Lower lobe of right lung (tissue), 2 donors: Measurements from ENCODE around the gene RABEPK. TPM values are rescaled to one million over a fixed set of nuclear protein-coding genes. Genes with fewer than 3 reads are reported as not detected.

Experiments used
- ATAC-seq, 2 donors: fragments of 200-7000 bp; cut with Tn5 transposase; one replicate each; pipeline ENCODE4 v1.9.1; 2020 to 2022; ENCODE audit warnings: mild to moderate bottlenecking in 2 of 2, moderate library complexity in 2 of 2
- DNase-seq: peaks from one replicate; pipeline ENCODE4 v3.0.0-alpha.2; 2020
- H3K27ac ChIP-seq: fragments of 200-600 bp; one replicate; pipeline ENCODE4 v1.8.0; 2022
- H3K27me3 ChIP-seq: fragments of 200-600 bp; one replicate; pipeline ENCODE4 v1.8.0; 2022; ENCODE audit warnings: low read depth
- H3K36me3 ChIP-seq: fragments of 200-600 bp; one replicate; pipeline ENCODE4 v1.8.0; 2022; ENCODE audit warnings: mild to moderate bottlenecking
- H3K4me1 ChIP-seq: fragments of 200-600 bp; one replicate; pipeline ENCODE4 v1.8.0; 2022
- H3K4me3 ChIP-seq: fragments of 200-600 bp; one replicate; pipeline ENCODE4 v1.8.0; 2022; ENCODE audit warnings: mild to moderate bottlenecking
- H3K9me3 ChIP-seq: fragments of 200-600 bp; one replicate; pipeline ENCODE4 v1.8.0; 2022
- CTCF ChIP-seq: fragments of 200-600 bp; IDR thresholded peaks from one replicate; pipeline ENCODE4 v1.8.0; 2022; ENCODE audit warnings: antibody characterized with exemption, mild to moderate bottlenecking
- intact Hi-C: fragments of 100-400 bp; cut with DNase I; formaldehyde crosslinking; loops from one replicate; pipeline ENCODE4 v1.11.0; 2022
- total RNA-seq: library from RNA; stranded (reverse); fragmentation: NEBNext Ultra II Directional; extraction: Animal tissue kit (Norgen Biotek cat#: 25700); gene quantifications from one replicate; pipeline ENCODE4 v1.2.1, GENCODE V29; 2021
- donor health status: DM: no; HTN: yes; CAD: no; lungs with severe emphysema.

The RABEPK gene
- total RNA-seq, 1 donor from 2014 or later: 12.3 TPM

DNA sequence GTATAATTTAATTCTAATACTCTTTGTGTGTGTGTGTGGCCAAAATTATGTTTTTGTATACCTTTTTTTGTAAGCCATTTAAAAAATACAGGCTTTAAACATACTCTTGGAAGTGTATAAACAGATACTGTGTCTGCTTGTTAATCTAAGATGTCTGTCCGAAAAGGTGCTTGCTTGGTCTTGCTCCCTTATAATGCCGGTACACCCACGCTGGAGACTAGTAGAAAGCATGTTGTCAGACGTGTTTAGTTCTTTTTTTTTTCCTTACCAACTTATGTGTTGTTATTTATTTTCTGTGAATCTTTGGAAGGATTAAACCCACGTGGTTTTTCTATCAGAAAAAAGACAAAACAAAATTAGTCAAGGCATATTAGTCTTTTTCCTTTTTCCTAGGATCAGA lies 70.7 kb downstream of the RABEPK start:
- TF ChIP-seq CTCF: no peak

GRCh38 chr9:125272697-125273096 lies 72.4 kb downstream of the RABEPK start:
- H3K4me1 ChIP-seq: peaks cover 41% of the 10 kb centered on the region
- peak; percentile 66 to 73 for ATAC-seq
- no peaks in the 10 kb centered on the region for H3K27me3 ChIP-seq
- no peak for TF ChIP-seq CTCF
- intact Hi-C loops: no loop called here
- H3K36me3 ChIP-seq: peaks cover 7% of the 10 kb centered on the region
- H3K9me3 ChIP-seq: no peaks in the 10 kb centered on the region
- no peak overlapping the region for H3K4me3 ChIP-seq
- DNase-seq: no peak
- peak overlapping the region; percentile 28 for H3K27ac ChIP-seq

More for the DNA sequence above, 70.7 kb downstream of the RABEPK start:
- Histone ChIP-seq H3K36me3 (peaks cover 20% of the 10 kb centered on the region), H3K27me3 (no peaks in the 10 kb centered on the region), H3K4me1 (peaks cover 41% of the 10 kb centered on the region), H3K27ac (no peak overlapping the region), H3K4me3 (no peak overlapping the region), H3K9me3 (no peaks in the 10 kb centered on the region)
- intact Hi-C loops: no loop called here
- DNase-seq (no peak), ATAC-seq (no peak)

DNA sequence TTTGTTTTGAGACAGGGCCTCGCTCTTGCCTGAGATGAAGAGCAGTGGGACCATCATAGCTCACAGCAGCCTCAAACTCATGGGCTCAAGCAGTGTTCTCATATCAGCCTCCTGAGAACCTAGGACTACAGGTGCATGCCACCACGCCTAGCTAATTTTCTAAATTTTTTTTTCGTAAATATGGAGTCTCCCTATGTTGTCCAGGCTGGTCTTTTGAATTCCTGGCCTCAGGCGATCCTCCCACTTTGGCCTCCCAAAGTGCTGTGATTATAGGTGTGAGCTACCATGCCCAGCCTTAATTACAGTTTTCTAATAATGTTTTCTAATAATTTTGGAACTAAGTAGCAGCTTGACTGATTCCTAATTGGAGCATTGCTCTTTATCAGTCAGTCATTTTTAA lies 76.4 kb downstream of the RABEPK start:
- peaks cover 20% of the 10 kb centered on the region for H3K4me1 ChIP-seq
- H3K27me3 ChIP-seq: no peaks in the 10 kb centered on the region
- no peaks in the 10 kb centered on the region for H3K9me3 ChIP-seq
- TF ChIP-seq CTCF: no peak
- intact Hi-C loops: no loop called here
- DNase-seq: no peak
- H3K4me3 ChIP-seq: no peak overlapping the region
- ATAC-seq: no peak
- H3K36me3 ChIP-seq: no peaks in the 10 kb centered on the region
- H3K27ac ChIP-seq: no peak overlapping the region

DNA sequence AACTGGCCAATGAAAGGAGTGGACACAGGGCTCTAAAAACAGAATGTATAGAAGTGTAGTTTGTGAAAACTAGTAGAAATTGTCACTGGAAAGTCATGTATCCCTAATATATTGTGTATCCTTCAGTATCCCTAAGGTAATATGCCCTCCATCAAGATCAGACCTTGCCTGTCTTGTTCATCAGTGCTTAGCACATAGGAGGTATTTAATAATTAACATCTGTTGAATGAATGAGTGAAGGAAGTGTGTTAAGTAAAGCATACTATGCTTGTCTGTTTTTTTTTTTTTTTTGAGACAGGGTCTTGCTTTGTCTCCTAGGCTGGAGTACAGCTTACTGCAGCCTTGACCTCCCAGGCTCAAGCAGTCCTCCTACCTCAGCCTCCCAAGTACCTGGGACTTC lies 77.1 kb downstream of the RABEPK start:
- Histone ChIP-seq H3K4me3 (no peak overlapping the region), H3K4me1 (peaks cover 13% of the 10 kb centered on the region), H3K27ac (no peak overlapping the region), H3K27me3 (no peaks in the 10 kb centered on the region), H3K36me3 (no peaks in the 10 kb centered on the region), H3K9me3 (no peaks in the 10 kb centered on the region)
- DNase-seq (no peak), ATAC-seq (no peak)
- intact Hi-C loops: no loop called here
- TF ChIP-seq CTCF: no peak

DNA sequence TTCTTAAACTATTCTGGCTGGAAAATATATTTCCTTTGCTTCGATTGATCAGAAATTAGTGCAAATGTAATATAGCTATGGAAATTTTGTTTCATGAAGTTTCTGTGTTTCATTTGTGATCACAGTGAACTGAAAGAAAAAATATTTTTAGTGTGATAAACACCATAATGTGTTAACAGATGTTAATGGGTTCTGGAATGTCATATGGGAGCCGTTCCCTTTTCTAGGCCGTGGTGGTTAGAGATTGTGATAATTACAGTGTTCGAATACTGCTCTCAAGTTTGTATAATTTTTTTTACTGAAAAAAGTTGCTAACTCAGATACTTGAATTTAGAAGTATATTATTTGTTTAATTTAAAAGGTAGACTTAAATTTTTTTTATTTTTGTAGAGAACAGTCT lies 80.6 kb downstream of the RABEPK start:
- Histone ChIP-seq H3K4me3 (no peak overlapping the region), H3K4me1 (peaks cover 10% of the 10 kb centered on the region), H3K27me3 (no peaks in the 10 kb centered on the region), H3K36me3 (no peaks in the 10 kb centered on the region), H3K9me3 (no peaks in the 10 kb centered on the region), H3K27ac (no peak overlapping the region)
- ATAC-seq: no peak
- no peak for DNase-seq
- TF ChIP-seq CTCF: no peak
- intact Hi-C loops: no loop called here

Other genes with a start within 250 kb of the RABEPK start
- gene SCAI, start 57.0 kb upstream of the RABEPK start, total RNA-seq: 22.3 TPM
- 44.7 TPM for gene PPP6C, start 10.7 kb upstream of the RABEPK start, total RNA-seq
- 201 TPM for gene HSPA5, start 40.8 kb downstream of the RABEPK start, total RNA-seq
- 70.6 TPM for gene GAPVD1, start 61.3 kb downstream of the RABEPK start, total RNA-seq